NCI-H1092 treated with DMSO at 0.1 percent for 48 hours (cell line): Measurements from ENCODE around the gene PROKR1.
"Not testable (repeated sequence)": the region's sequence is repeated elsewhere in the genome, so short reads cannot be mapped to it uniquely, and the experiment has no call there.

ENCODE experiments used
- DNase-seq: peaks from one replicate; lab custom pipeline; 2025; lab: John Stamatoyannopoulos, UW

Gene PROKR1

GRCh38 chr2:68643011-68643873, at the start of gene PROKR1:
TSS of gene PROKR1 (plus strand) at chr2:68643579. CDS start at chr2:68645822, 2,243 bp downstream.
- no peak for DNase-seq

GRCh38 chr2:68594041-68594440, 49.3 kb upstream of the PROKR1 start:
- DNase-seq, result no peak

GRCh38 chr2:68594674-68595492, 48.5 kb upstream of the PROKR1 start:
- DNase-seq, result no peak

- DNase-seq, result not testable (repeated sequence)
These were observed 47.9 kb upstream of the PROKR1 start for GRCh38 chr2:68595493-68595785.

GRCh38 chr2:68600495-68600894, 42.9 kb upstream of the PROKR1 start:
- not testable (repeated sequence) for DNase-seq

- no peak for DNase-seq
These were observed 40.3 kb upstream of the PROKR1 start for GRCh38 chr2:68603059-68603458.

GRCh38 chr2:68604077-68604476, 39.3 kb upstream of the PROKR1 start:
- no peak for DNase-seq

GRCh38 chr2:68605939-68606338, 37.4 kb upstream of the PROKR1 start:
- no peak for DNase-seq

GRCh38 chr2:68606759-68607158, 36.6 kb upstream of the PROKR1 start:
- DNase-seq, result no peak

GRCh38 chr2:68607837-68608236, 35.5 kb upstream of the PROKR1 start:
- no peak for DNase-seq

- no peak for DNase-seq
These were observed 30.4 kb upstream of the PROKR1 start for GRCh38 chr2:68612765-68613519.

- no peak for DNase-seq
These were observed 22.6 kb upstream of the PROKR1 start for GRCh38 chr2:68620772-68621171.

GRCh38 chr2:68623820-68624219, 19.6 kb upstream of the PROKR1 start:
- no peak for DNase-seq

GRCh38 chr2:68627615-68628014, 15.8 kb upstream of the PROKR1 start:
- DNase-seq, result no peak

- no peak for DNase-seq
These were observed 11.4 kb upstream of the PROKR1 start for GRCh38 chr2:68632021-68632420.

- no peak for DNase-seq
These were observed 6.3 kb upstream of the PROKR1 start for GRCh38 chr2:68637047-68637446.

- no peak for DNase-seq
These were observed 601 bp downstream of the PROKR1 start for GRCh38 chr2:68643874-68644485.

GRCh38 chr2:68645523-68645922, 2.1 kb downstream of the PROKR1 start:
- DNase-seq, result no peak

GRCh38 chr2:68646303-68646702, 2.9 kb downstream of the PROKR1 start:
- no peak for DNase-seq

GRCh38 chr2:68650645-68651044, 7.3 kb downstream of the PROKR1 start:
- no peak for DNase-seq

GRCh38 chr2:68653034-68653433, 9.7 kb downstream of the PROKR1 start:
- no peak for DNase-seq

- no peak for DNase-seq
These were observed 10.2 kb downstream of the PROKR1 start for GRCh38 chr2:68653538-68653982.
